Liver (tissue), 9 donors: ENCODE data around the gene ARHGAP6. TPM values are rescaled to one million over a fixed set of nuclear protein-coding genes. Genes with fewer than 3 reads are reported as not detected.

Experiments
- DNase-seq: peaks from one replicate; pipeline ENCODE4 v3.0.0-alpha.2; 2017; ENCODE audit warnings: low spot score
- H3K27ac ChIP-seq, 2 donors: one replicate each; pipeline ENCODE4 v1.7.0; 2013; ENCODE audit warnings: inconsistent platforms in 2 of 2, low read length in 2 of 2, control low read depth in 1 of 2, low read depth in 1 of 2, mild to moderate bottlenecking in 1 of 2
- H3K27me3 ChIP-seq, 4 donors: one replicate each; pipeline versions ENCODE4 v1.6.1 to v1.7.0; 2013; ENCODE audit warnings: low read length in 3 of 4, inconsistent platforms in 1 of 4, mild to moderate bottlenecking in 1 of 4, moderate library complexity in 1 of 4; ENCODE audit not compliant: control insufficient read depth in 4 of 4, insufficient read depth in 4 of 4
- H3K36me3 ChIP-seq, 4 donors: one replicate each; pipeline versions ENCODE4 v1.6.1 to v1.7.0; 2013; ENCODE audit warnings: low read length in 3 of 4, mild to moderate bottlenecking in 3 of 4, low read depth in 1 of 4, moderate library complexity in 1 of 4; ENCODE audit not compliant: control insufficient read depth in 4 of 4, insufficient read depth in 3 of 4
- H3K4me1 ChIP-seq, 4 donors: one replicate each; pipeline versions ENCODE4 v1.6.1 to v1.7.0; 2013; ENCODE audit warnings: low read length in 3 of 4, mild to moderate bottlenecking in 3 of 4, moderate library complexity in 1 of 4; ENCODE audit not compliant: control insufficient read depth in 4 of 4, insufficient read depth in 4 of 4
- H3K4me3 ChIP-seq, 3 donors: one replicate each; pipeline versions ENCODE4 v1.6.1 to v1.7.0; 2013; ENCODE audit warnings: low read length in 3 of 3, control low read depth in 1 of 3, low read depth in 1 of 3, mild to moderate bottlenecking in 1 of 3
- H3K9ac ChIP-seq, 2 donors: one replicate each; pipeline ENCODE4 v1.7.0; 2013; ENCODE audit warnings: low read length in 2 of 2, mild to moderate bottlenecking in 2 of 2, moderate library complexity in 2 of 2, control low read depth in 1 of 2, low read depth in 1 of 2
- H3K9me3 ChIP-seq, 4 donors: one replicate each; pipeline versions ENCODE4 v1.6.1 to v1.7.0; 2013; ENCODE audit warnings: low read length in 3 of 4; ENCODE audit not compliant: control insufficient read depth in 4 of 4
- ATF3 ChIP-seq: IDR thresholded peaks from 2 replicates; pipeline ENCODE4 v1.6.1; 2016; ENCODE audit warnings: antibody characterized with exemption
- CTCF ChIP-seq: fragments of 150-350 bp; IDR thresholded peaks from 2 replicates; pipeline ENCODE4 v1.5.1; 2017; ENCODE audit warnings: improper control_type of control experiment, low read depth, low read length; ENCODE audit not compliant: missing input control
- EGR1 ChIP-seq, 2 donors: IDR thresholded peaks; 2 replicates each; pipeline ENCODE4 v1.6.1; 2016 to 2018; ENCODE audit warnings: antibody characterized with exemption in 2 of 2, low read depth in 2 of 2
- FOXA1 ChIP-seq: IDR thresholded peaks from 2 replicates; pipeline ENCODE4 v1.6.1; 2016; ENCODE audit warnings: antibody characterized with exemption
- FOXA2 ChIP-seq: IDR thresholded peaks from 2 replicates; pipeline ENCODE4 v1.6.1; 2016; ENCODE audit warnings: antibody characterized with exemption
- GABPA ChIP-seq, 2 donors: IDR thresholded peaks in 1 of 2; conservative IDR thresholded peaks in 1 of 2; 2 replicates each; pipeline ENCODE4 v1.6.1; 2016; ENCODE audit warnings: antibody characterized with exemption in 2 of 2, mild to moderate bottlenecking in 1 of 2, moderate library complexity in 1 of 2
- HNF4A ChIP-seq, 2 donors: conservative IDR thresholded peaks; 2 replicates each; pipeline ENCODE4 v1.6.1; 2016; ENCODE audit warnings: antibody characterized with exemption in 2 of 2, mild to moderate bottlenecking in 2 of 2
- HNF4G ChIP-seq: IDR thresholded peaks from 2 replicates; pipeline ENCODE4 v1.6.1; 2016; ENCODE audit warnings: antibody characterized with exemption
- JUND ChIP-seq, 2 donors: IDR thresholded peaks; 2 replicates each; pipeline ENCODE4 v1.6.1; 2016; ENCODE audit warnings: antibody characterized with exemption in 2 of 2
- MAX ChIP-seq: IDR thresholded peaks from 2 replicates; pipeline ENCODE4 v1.6.1; 2016; ENCODE audit warnings: antibody characterized with exemption
- NR2F2 ChIP-seq: IDR thresholded peaks from 2 replicates; pipeline ENCODE4 v1.6.1; 2016; ENCODE audit warnings: antibody characterized with exemption
- REST ChIP-seq: IDR thresholded peaks from 2 replicates; pipeline ENCODE4 v1.6.1; 2016; ENCODE audit warnings: antibody characterized with exemption, mild to moderate bottlenecking
- RXRA ChIP-seq, 2 donors: IDR thresholded peaks; 2 replicates each; pipeline ENCODE4 v1.6.1; 2017 to 2018; ENCODE audit warnings: antibody characterized with exemption in 2 of 2, mild to moderate bottlenecking in 1 of 2
- SP1 ChIP-seq: IDR thresholded peaks from 2 replicates; pipeline ENCODE4 v1.6.1; 2018; ENCODE audit warnings: antibody characterized with exemption, mild to moderate bottlenecking
- TAF1 ChIP-seq: conservative IDR thresholded peaks from 2 replicates; pipeline ENCODE4 v1.6.1; 2016; ENCODE audit warnings: antibody characterized with exemption, mild to moderate bottlenecking
- YY1 ChIP-seq: IDR thresholded peaks from 2 replicates; pipeline ENCODE4 v1.6.1; 2016; ENCODE audit warnings: antibody characterized with exemption, mild to moderate bottlenecking
- ZBTB33 ChIP-seq: IDR thresholded peaks from 2 replicates; pipeline ENCODE4 v1.6.1; 2016; ENCODE audit warnings: antibody characterized with exemption
- WGBS: extraction: QIAGEN DNeasy Blood & Tissue Kit; methylation state at CpG from one replicate; pipeline ENCODE4 v1.1.7; 2013; 5-methylcytosine and 5-hydroxymethylcytosine counted together
- polyA plus RNA-seq, 2 donors: library from polyadenylated mRNA; stranded (reverse) in 1 of 2; unstranded in 1 of 2; fragments of 200-250 nt in 1 of 2; fragments of >200 nt in 1 of 2; fragmentation: Nextera tagmentation in 1 of 2; extraction: Ambion mirVana in 1 of 2; gene quantifications; one replicate each; pipeline versions ENCODE4 v1.2.1 to v1.2.3, GENCODE V29; 2013 to 2015
- total RNA-seq, 2 donors: library from RNA; depleted of rRNA; stranded (reverse); fragments of >200 nt; gene quantifications; one replicate each; pipeline ENCODE4 v1.2.3, GENCODE V29; 2014
- donor health status: healthy.
- donor health status: healthy.
- donor health status: healthy.
- donor health status: healthy.
- donor health status: healthy.

ARHGAP6 gene
- total and polyA plus RNA-seq, 4 donors, result 0.10 to 2.2 (median 0.65) TPM

GRCh38 chrX:11589641-11590040 is 76.1 kb downstream of the ARHGAP6 start:
- WGBS, result 78% methylated on average over 3 of the region's 3 CpGs
- Histone ChIP-seq H3K27ac (no peak overlapping the region), H3K27me3 (no peaks in the 10 kb centered on the region), H3K4me3 (no peak overlapping the region), H3K9me3 (no peaks in the 10 kb centered on the region), H3K9ac (no peak overlapping the region), H3K4me1 (no peaks in the 10 kb centered on the region), H3K36me3 (no peaks in the 10 kb centered on the region)
- no peak for DNase-seq
- TF ChIP-seq FOXA1 (no peak), ATF3 (no peak), CTCF (no peak), MAX (no peak), SP1 (no peak), FOXA2 (no peak), TAF1 (no peak), NR2F2 (no peak), ZBTB33 (no peak), HNF4G (no peak), GABPA (IDR thresholded peaks at IDR 0.05 in 1 of 2, conservative IDR thresholded peaks at IDR 0.05 in 1 of 2) (no peak), RXRA (IDR thresholded peaks at IDR 0.05) (no peak), YY1 (no peak), JUND (IDR thresholded peaks at IDR 0.05) (no peak), HNF4A (conservative IDR thresholded peaks at IDR 0.05) (no peak)

- no peaks in the 10 kb centered on the region for H3K36me3 ChIP-seq
- no peaks in the 10 kb centered on the region for H3K9me3 ChIP-seq
- no peaks in the 10 kb centered on the region for H3K4me1 ChIP-seq
- no peaks in the 10 kb centered on the region for H3K27me3 ChIP-seq
- H3K4me3 ChIP-seq, result no peak overlapping the region
- TF ChIP-seq CTCF (no peak), REST (no peak), EGR1 (IDR thresholded peaks at IDR 0.05; ENCODE audit: low read depth in 2 of 2) (no peak), HNF4G (no peak), YY1 (no peak), MAX (no peak), FOXA2 (no peak), JUND (IDR thresholded peaks at IDR 0.05) (no peak), HNF4A (conservative IDR thresholded peaks at IDR 0.05) (no peak), ATF3 (no peak), GABPA (IDR thresholded peaks at IDR 0.05 in 1 of 2, conservative IDR thresholded peaks at IDR 0.05 in 1 of 2) (no peak), FOXA1 (no peak), RXRA (IDR thresholded peaks at IDR 0.05) (no peak), TAF1 (no peak), SP1 (no peak), NR2F2 (no peak), ZBTB33 (no peak)
- H3K9ac ChIP-seq, result no peak overlapping the region
- DNase-seq, result no peak
- no peak overlapping the region for H3K27ac ChIP-seq
Observed at GRCh38 chrX:11588097-11588496, 77.6 kb downstream of the ARHGAP6 start.
